Measurements from ENCODE around the gene ZBTB20.

ZBTB20 gene

DNA sequence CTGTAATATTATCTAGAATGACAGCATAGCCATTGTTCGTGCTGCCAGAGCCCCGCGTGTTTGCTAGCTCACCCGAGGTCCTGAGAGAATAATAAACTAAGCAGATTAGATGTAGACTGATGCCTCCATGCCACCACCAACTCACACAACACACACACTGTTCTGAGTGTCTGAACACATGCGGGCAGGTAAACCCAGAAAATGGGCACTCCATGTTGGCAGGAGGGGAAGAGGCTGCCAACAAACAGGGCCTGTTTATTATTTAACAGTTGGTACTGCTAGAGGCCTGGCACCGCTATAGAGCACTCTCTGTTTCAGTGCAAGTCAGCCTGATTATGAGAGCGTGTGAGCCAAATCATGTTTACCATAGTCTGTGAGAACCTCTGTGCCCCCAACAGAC is 299.0 kb downstream of the ZBTB20 start:
- Histone ChIP-seq H3K9me3 (ENCODE audit: insufficient read depth, low read length) (no peaks in the 10 kb centered on the region), H3K4me3 (ENCODE audit: low read length) (no peak overlapping the region), H3K4me1 (ENCODE audit: low read length) (no peaks in the 10 kb centered on the region), H3K36me3 (replicated peaks; ENCODE audit: low read depth, low read length) (no peaks in the 10 kb centered on the region), H3K4me2 (ENCODE audit: low read length) (no peak overlapping the region), H3K79me2 (ENCODE audit: low read length) (no peaks in the 10 kb centered on the region), H2AFZ (ENCODE audit: low read depth, low read length) (no peak overlapping the region), H3K9ac (ENCODE audit: low read length) (no peak overlapping the region), H3K27me3 (ENCODE audit: low read depth, low read length) (no peaks in the 10 kb centered on the region), H4K20me1 (ENCODE audit: insufficient read depth, low read length) (no peaks in the 10 kb centered on the region), H3K27ac (ENCODE audit: low read length) (no peak overlapping the region)
- TF ChIP-seq, protein P1, sequence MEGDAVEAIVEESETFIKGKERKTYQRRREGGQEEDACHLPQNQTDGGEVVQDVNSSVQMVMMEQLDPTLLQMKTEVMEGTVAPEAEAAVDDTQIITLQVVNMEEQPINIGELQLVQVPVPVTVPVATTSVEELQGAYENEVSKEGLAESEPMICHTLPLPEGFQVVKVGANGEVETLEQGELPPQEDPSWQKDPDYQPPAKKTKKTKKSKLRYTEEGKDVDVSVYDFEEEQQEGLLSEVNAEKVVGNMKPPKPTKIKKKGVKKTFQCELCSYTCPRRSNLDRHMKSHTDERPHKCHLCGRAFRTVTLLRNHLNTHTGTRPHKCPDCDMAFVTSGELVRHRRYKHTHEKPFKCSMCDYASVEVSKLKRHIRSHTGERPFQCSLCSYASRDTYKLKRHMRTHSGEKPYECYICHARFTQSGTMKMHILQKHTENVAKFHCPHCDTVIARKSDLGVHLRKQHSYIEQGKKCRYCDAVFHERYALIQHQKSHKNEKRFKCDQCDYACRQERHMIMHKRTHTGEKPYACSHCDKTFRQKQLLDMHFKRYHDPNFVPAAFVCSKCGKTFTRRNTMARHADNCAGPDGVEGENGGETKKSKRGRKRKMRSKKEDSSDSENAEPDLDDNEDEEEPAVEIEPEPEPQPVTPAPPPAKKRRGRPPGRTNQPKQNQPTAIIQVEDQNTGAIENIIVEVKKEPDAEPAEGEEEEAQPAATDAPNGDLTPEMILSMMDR (IDR thresholded peaks at IDR 0.05; ENCODE audit: low read depth, low read length): no peak
- no peak for TF ChIP-seq EZH2phosphoT487 (IDR thresholded peaks at IDR 0.05; ENCODE audit: low read depth)

DNA sequence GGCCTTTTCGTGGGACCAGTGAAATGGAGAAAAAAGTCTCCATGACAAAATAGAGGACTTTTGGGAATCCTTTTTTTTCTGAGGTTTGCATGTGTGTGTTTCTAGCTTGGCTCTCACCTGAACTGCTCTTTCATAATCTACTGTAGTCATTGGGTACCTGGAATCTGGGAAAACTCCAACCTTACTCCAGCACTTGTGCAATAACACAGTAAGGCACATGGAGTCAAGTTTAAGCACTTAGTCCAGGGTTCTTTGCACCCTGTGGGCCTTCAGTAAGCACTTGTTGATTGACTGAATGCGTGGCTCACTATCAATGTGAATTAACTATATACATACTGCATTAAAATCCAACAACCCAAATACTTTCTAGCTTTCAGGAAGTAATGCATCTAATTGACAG is 299.5 kb downstream of the ZBTB20 start:
- Histone ChIP-seq H3K4me3 (ENCODE audit: low read length) (no peak overlapping the region), H3K4me2 (ENCODE audit: low read length) (no peak overlapping the region), H3K36me3 (replicated peaks; ENCODE audit: low read depth, low read length) (no peaks in the 10 kb centered on the region), H3K4me1 (ENCODE audit: low read length) (no peaks in the 10 kb centered on the region), H2AFZ (ENCODE audit: low read depth, low read length) (no peak overlapping the region), H3K27me3 (ENCODE audit: low read depth, low read length) (no peaks in the 10 kb centered on the region), H4K20me1 (ENCODE audit: insufficient read depth, low read length) (no peaks in the 10 kb centered on the region), H3K9me3 (ENCODE audit: insufficient read depth, low read length) (no peaks in the 10 kb centered on the region), H3K79me2 (ENCODE audit: low read length) (no peaks in the 10 kb centered on the region), H3K27ac (ENCODE audit: low read length) (no peak overlapping the region), H3K9ac (ENCODE audit: low read length) (no peak overlapping the region)
- TF ChIP-seq, protein P1 (IDR thresholded peaks at IDR 0.05; ENCODE audit: low read depth, low read length): no peak
- TF ChIP-seq EZH2phosphoT487 (IDR thresholded peaks at IDR 0.05; ENCODE audit: low read depth): no peak

DNA sequence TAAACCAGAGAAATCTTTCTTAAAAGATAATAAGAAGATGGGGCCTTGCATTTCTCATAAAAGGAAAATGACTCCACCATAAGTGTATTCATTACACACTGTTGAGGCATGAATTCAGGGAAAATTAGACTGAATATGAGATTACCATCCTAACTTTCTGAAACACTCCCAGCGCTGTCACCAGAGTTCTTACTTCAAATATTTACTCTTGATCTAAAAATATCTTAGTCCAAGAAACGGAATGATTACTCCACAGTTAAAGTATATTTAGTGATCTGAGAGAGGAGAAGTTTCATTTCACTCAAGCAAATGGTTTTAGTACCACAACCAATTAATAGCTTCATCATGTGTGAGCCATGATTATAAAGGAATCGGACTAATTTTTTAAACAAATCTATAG is 300.3 kb downstream of the ZBTB20 start:
- Histone ChIP-seq H4K20me1 (ENCODE audit: insufficient read depth, low read length) (no peaks in the 10 kb centered on the region), H2AFZ (ENCODE audit: low read depth, low read length) (no peak overlapping the region), H3K9me3 (ENCODE audit: insufficient read depth, low read length) (no peaks in the 10 kb centered on the region), H3K9ac (ENCODE audit: low read length) (no peak overlapping the region), H3K4me3 (ENCODE audit: low read length) (no peak overlapping the region), H3K4me1 (ENCODE audit: low read length) (no peaks in the 10 kb centered on the region), H3K27me3 (ENCODE audit: low read depth, low read length) (no peaks in the 10 kb centered on the region), H3K4me2 (ENCODE audit: low read length) (no peak overlapping the region), H3K27ac (ENCODE audit: low read length) (no peak overlapping the region), H3K36me3 (replicated peaks; ENCODE audit: low read depth, low read length) (no peaks in the 10 kb centered on the region), H3K79me2 (ENCODE audit: low read length) (no peaks in the 10 kb centered on the region)
- TF ChIP-seq EZH2phosphoT487 (IDR thresholded peaks at IDR 0.05; ENCODE audit: low read depth): no peak
- TF ChIP-seq, protein P1 (IDR thresholded peaks at IDR 0.05; ENCODE audit: low read depth, low read length): no peak

DNA sequence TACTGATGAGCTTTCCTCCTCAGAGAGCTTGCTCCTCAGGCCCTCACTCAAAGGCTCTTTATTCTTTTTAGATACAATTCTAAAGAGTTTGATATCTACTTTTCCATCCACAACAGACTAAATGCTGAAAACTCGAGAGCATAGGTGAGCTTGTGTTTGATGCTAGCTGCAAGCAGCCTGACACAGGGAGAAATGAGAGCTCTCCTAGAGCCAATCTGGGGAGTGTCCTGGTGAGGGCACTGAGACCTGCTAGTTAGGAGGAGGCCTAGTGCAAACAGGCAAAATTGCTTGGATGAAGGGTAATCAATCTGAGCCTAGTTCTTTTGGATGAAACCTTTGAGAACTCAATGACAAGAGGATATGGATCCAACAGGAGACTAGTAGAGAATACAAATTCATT is 300.8 kb downstream of the ZBTB20 start:
- no peak overlapping the region for H3K4me2 ChIP-seq (ENCODE audit: low read length)
- H3K9ac ChIP-seq (ENCODE audit: low read length): no peak overlapping the region
- H3K36me3 ChIP-seq (replicated peaks; ENCODE audit: low read depth, low read length): no peaks in the 10 kb centered on the region
- TF ChIP-seq, protein P1 (IDR thresholded peaks at IDR 0.05; ENCODE audit: low read depth, low read length): no peak
- TF ChIP-seq EZH2phosphoT487 (IDR thresholded peaks at IDR 0.05; ENCODE audit: low read depth): no peak
- no peak overlapping the region for H2AFZ ChIP-seq (ENCODE audit: low read depth, low read length)
- no peaks in the 10 kb centered on the region for H3K9me3 ChIP-seq (ENCODE audit: insufficient read depth, low read length)
- no peak overlapping the region for H3K27ac ChIP-seq (ENCODE audit: low read length)
- H3K4me1 ChIP-seq (ENCODE audit: low read length): no peaks in the 10 kb centered on the region
- H3K27me3 ChIP-seq (ENCODE audit: low read depth, low read length): no peaks in the 10 kb centered on the region
- H4K20me1 ChIP-seq (ENCODE audit: insufficient read depth, low read length): no peaks in the 10 kb centered on the region
- no peak overlapping the region for H3K4me3 ChIP-seq (ENCODE audit: low read length)
- H3K79me2 ChIP-seq (ENCODE audit: low read length): no peaks in the 10 kb centered on the region

All from OCI-LY3 (cell line).